Measurements from ENCODE around the gene AGBL4. TPM values are rescaled to one million over a fixed set of nuclear protein-coding genes. Genes with fewer than 3 reads are reported as not detected.

Gene AGBL4
- total RNA-seq, 6 experiments from 2014 or later = not detected

GRCh38 chr1:48673332-48674105, 1350.2 kb downstream of the AGBL4 start:
- Mint-ChIP-seq H3K27me3 (ENCODE audit: insufficient read depth) (peaks cover 2% of the 10 kb centered on the region), H3K9me3 (peaks cover 57% of the 10 kb centered on the region), H3K27ac (no peak overlapping the region), H3K4me3 (no peak overlapping the region), H3K4me1 (ENCODE audit: low read depth) (no peaks in the 10 kb centered on the region), H3K36me3 (ENCODE audit: low read depth) (no peaks in the 10 kb centered on the region)
- no peak for DNase-seq
- TF ChIP-seq CTCF (IDR thresholded peaks at IDR 0.05) = no peak

GRCh38 chr1:48671578-48671977, 1352.2 kb downstream of the AGBL4 start:
- H3K27me3 Mint-ChIP-seq (ENCODE audit: insufficient read depth) = peaks cover 2% of the 10 kb centered on the region; the same call in 1 of the 2 replicates
- no peak overlapping the region for H3K27ac Mint-ChIP-seq
- no peaks in the 10 kb centered on the region for H3K4me1 Mint-ChIP-seq (ENCODE audit: low read depth)
- no peaks in the 10 kb centered on the region for H3K36me3 Mint-ChIP-seq (ENCODE audit: low read depth)
- peaks cover 50% of the 10 kb centered on the region for H3K9me3 Mint-ChIP-seq
- DNase-seq = no peak
- no peak for TF ChIP-seq CTCF (IDR thresholded peaks at IDR 0.05)
- no peak overlapping the region for H3K4me3 Mint-ChIP-seq

- DNase-seq = no peak
- no peaks in the 10 kb centered on the region for H3K4me1 Mint-ChIP-seq (ENCODE audit: low read depth)
- peaks cover 47% of the 10 kb centered on the region for H3K9me3 Mint-ChIP-seq
- TF ChIP-seq CTCF (IDR thresholded peaks at IDR 0.05) = no peak
- no peak overlapping the region for H3K27ac Mint-ChIP-seq
- H3K27me3 Mint-ChIP-seq (ENCODE audit: insufficient read depth) = peaks cover 2% of the 10 kb centered on the region; the same call in 1 of the 2 replicates
- no peak overlapping the region for H3K4me3 Mint-ChIP-seq
- no peaks in the 10 kb centered on the region for H3K36me3 Mint-ChIP-seq (ENCODE audit: low read depth)
These were observed 1353.3 kb downstream of the AGBL4 start for GRCh38 chr1:48670234-48671020.

GRCh38 chr1:48668339-48668738, 1355.4 kb downstream of the AGBL4 start:
- TF ChIP-seq CTCF (IDR thresholded peaks at IDR 0.05) = no peak
- no peaks in the 10 kb centered on the region for H3K36me3 Mint-ChIP-seq (ENCODE audit: low read depth)
- H3K4me3 Mint-ChIP-seq = no peak overlapping the region
- peaks cover 40% of the 10 kb centered on the region for H3K9me3 Mint-ChIP-seq
- H3K27me3 Mint-ChIP-seq (ENCODE audit: insufficient read depth) = peaks cover 2% of the 10 kb centered on the region; the same call in 1 of the 2 replicates
- no peak for DNase-seq
- no peaks in the 10 kb centered on the region for H3K4me1 Mint-ChIP-seq (ENCODE audit: low read depth)
- no peak overlapping the region for H3K27ac Mint-ChIP-seq

GRCh38 chr1:48667782-48668181, 1356.0 kb downstream of the AGBL4 start:
- DNase-seq = no peak
- Mint-ChIP-seq H3K9me3 (peaks cover 36% of the 10 kb centered on the region), H3K27me3 (ENCODE audit: insufficient read depth) (peaks cover 2% of the 10 kb centered on the region; the same call in 1 of the 2 replicates), H3K36me3 (ENCODE audit: low read depth) (no peaks in the 10 kb centered on the region), H3K4me1 (ENCODE audit: low read depth) (no peaks in the 10 kb centered on the region), H3K27ac (no peak overlapping the region), H3K4me3 (no peak overlapping the region)
- no peak for TF ChIP-seq CTCF (IDR thresholded peaks at IDR 0.05)
